HTERT RPE-1 (cell line): ENCODE results near the gene STX10.

Experiments used
- in situ Hi-C: fragments of 300-500 bp; cut with MboI; formaldehyde crosslinking; loops from 4 replicates; pipeline ENCODE4 v1.14.3; 2020; ENCODE audit warnings: low sequenced_read_pairs

STX10 gene

GRCh38 chr19:13121551-13122274 is 28.5 kb downstream of the STX10 start:
- in situ Hi-C loops = no loop called here

GRCh38 chr19:13120817-13121216 is 29.4 kb downstream of the STX10 start:
- in situ Hi-C loops = no loop called here

- in situ Hi-C loops = no loop called here
Observed at GRCh38 chr19:13120031-13120430, 30.1 kb downstream of the STX10 start.

GRCh38 chr19:13119627-13120026 is 30.5 kb downstream of the STX10 start:
- in situ Hi-C loops = no loop called here

- in situ Hi-C loops = no loop called here
Observed at GRCh38 chr19:13118424-13119193, 31.6 kb downstream of the STX10 start.

GRCh38 chr19:13117772-13118423 is 32.3 kb downstream of the STX10 start, which contains the start of gene NACC1:
Gene NACC1 (plus strand): TSS chr19:13118264. CDS start chr19:13135208, 16,944 bp downstream.
- in situ Hi-C loops = no loop called here

- in situ Hi-C loops = no loop called here
Observed at GRCh38 chr19:13117176-13117771, 32.9 kb downstream of the STX10 start.

- in situ Hi-C loops = no loop called here
Observed at GRCh38 chr19:13116282-13117175, 33.6 kb downstream of the STX10 start, which contains the start of gene TRMT1. Gene TRMT1 (minus strand): TSS chr19:13116740. CDS start chr19:13116399, 341 bp downstream.

GRCh38 chr19:13115936-13116281 is 34.3 kb downstream of the STX10 start:
- in situ Hi-C loops = no loop called here

- in situ Hi-C loops = no loop called here
Observed at GRCh38 chr19:13112555-13112954, 37.6 kb downstream of the STX10 start.

- in situ Hi-C loops = no loop called here
Observed at GRCh38 chr19:13110099-13110610, 40.0 kb downstream of the STX10 start.

GRCh38 chr19:13109361-13110098 is 40.6 kb downstream of the STX10 start:
- in situ Hi-C loops = no loop called here

- in situ Hi-C loops = no loop called here
Observed at GRCh38 chr19:13104848-13105711, 45.1 kb downstream of the STX10 start.

GRCh38 chr19:13104360-13104847 is 45.8 kb downstream of the STX10 start:
- in situ Hi-C loops = no loop called here

GRCh38 chr19:13103581-13104359 is 46.4 kb downstream of the STX10 start:
- in situ Hi-C loops = no loop called here

GRCh38 chr19:13102666-13103580 is 47.3 kb downstream of the STX10 start, which contains the start of gene LYL1:
Gene LYL1 (minus strand): TSS chr19:13102858. CDS start chr19:13101171, 1,687 bp downstream.
- in situ Hi-C loops = no loop called here

GRCh38 chr19:13102416-13102665 is 47.8 kb downstream of the STX10 start:
- in situ Hi-C loops = no loop called here
